Stomach smooth muscle (tissue), 2 donors: ENCODE results near the gene DCAF5.

ENCODE experiments used
- H3K27ac ChIP-seq: one replicate; pipeline ENCODE4 v1.7.0; 2013; ENCODE audit warnings: mild to moderate bottlenecking, low read length, inconsistent platforms
- H3K27me3 ChIP-seq, 2 donors: one replicate each; pipeline ENCODE4 v1.7.0; 2013; ENCODE audit warnings: low read length in 2 of 2; ENCODE audit not compliant: insufficient read depth in 2 of 2, control insufficient read depth in 1 of 2
- H3K36me3 ChIP-seq, 2 donors: one replicate each; pipeline ENCODE4 v1.7.0; 2013; ENCODE audit warnings: low read length in 2 of 2; ENCODE audit not compliant: control insufficient read depth in 2 of 2, insufficient read depth in 2 of 2
- H3K4me1 ChIP-seq: one replicate; pipeline ENCODE4 v1.7.0; 2013; ENCODE audit warnings: low read length; ENCODE audit not compliant: control insufficient read depth, insufficient read depth
- H3K4me3 ChIP-seq, 2 donors: one replicate each; pipeline ENCODE4 v1.7.0; 2013; ENCODE audit warnings: low read length in 2 of 2
- H3K9ac ChIP-seq, 2 donors: one replicate each; pipeline ENCODE4 v1.7.0; 2013; ENCODE audit warnings: low read length in 2 of 2, mild to moderate bottlenecking in 1 of 2
- H3K9me3 ChIP-seq, 2 donors: one replicate each; pipeline ENCODE4 v1.7.0; 2013; ENCODE audit warnings: low read length in 2 of 2; ENCODE audit not compliant: control insufficient read depth in 2 of 2
- donor health status: healthy.
- donor health status: Pancreatic carcinoma.

DCAF5 gene

GRCh38 chr14:69052181-69052601, 100.7 kb downstream of the DCAF5 start:
- Histone ChIP-seq H3K4me1 (peaks cover 45% of the 10 kb centered on the region), H3K9me3 (no peaks in the 10 kb centered on the region), H3K27me3 (no peaks in the 10 kb centered on the region), H3K36me3 (peaks cover 19 to 31% of the 10 kb centered on the region in 2 donors), H3K4me3 (no peak overlapping the region), H3K27ac (peak overlapping the region; percentile 25), H3K9ac (no peak overlapping the region)

- H3K4me3 ChIP-seq = no peak overlapping the region
- H3K4me1 ChIP-seq = peaks cover 54% of the 10 kb centered on the region
- H3K27ac ChIP-seq = peak overlapping the region; percentile 46
- no peaks in the 10 kb centered on the region for H3K27me3 ChIP-seq
- no peak overlapping the region for H3K9ac ChIP-seq
- H3K36me3 ChIP-seq = peaks cover 19 to 29% of the 10 kb centered on the region in 2 donors
- H3K9me3 ChIP-seq = no peaks in the 10 kb centered on the region
These were observed 102.4 kb downstream of the DCAF5 start for GRCh38 chr14:69050240-69051184.

GRCh38 chr14:69049675-69050074, 103.2 kb downstream of the DCAF5 start:
- Histone ChIP-seq H3K36me3 (peaks cover 11 to 21% of the 10 kb centered on the region in 2 donors), H3K9ac (no peak overlapping the region), H3K4me3 (no peak overlapping the region), H3K27ac (peak overlapping the region; percentile 46), H3K4me1 (peaks cover 63% of the 10 kb centered on the region), H3K9me3 (no peaks in the 10 kb centered on the region), H3K27me3 (no peaks in the 10 kb centered on the region)

GRCh38 chr14:69048456-69048855, 104.5 kb downstream of the DCAF5 start:
- H3K9me3 ChIP-seq = no peaks in the 10 kb centered on the region
- no peak overlapping the region for H3K4me3 ChIP-seq
- H3K27me3 ChIP-seq = no peaks in the 10 kb centered on the region
- no peak overlapping the region for H3K27ac ChIP-seq
- no peak overlapping the region for H3K9ac ChIP-seq
- peaks cover 3 to 11% of the 10 kb centered on the region in 2 donors for H3K36me3 ChIP-seq
- peaks cover 69% of the 10 kb centered on the region for H3K4me1 ChIP-seq

- H3K4me1 ChIP-seq = peaks cover 76% of the 10 kb centered on the region
- peaks cover 0 to 2% of the 10 kb centered on the region in 2 donors for H3K36me3 ChIP-seq
- no peak overlapping the region for H3K27ac ChIP-seq
- H3K9ac ChIP-seq = no peak overlapping the region
- no peaks in the 10 kb centered on the region for H3K9me3 ChIP-seq
- no peak overlapping the region for H3K4me3 ChIP-seq
- no peaks in the 10 kb centered on the region for H3K27me3 ChIP-seq
These were observed 105.7 kb downstream of the DCAF5 start for GRCh38 chr14:69047255-69047654.

- Histone ChIP-seq H3K9me3 (no peaks in the 10 kb centered on the region), H3K9ac (peak overlapping the region; percentile 12 to 51), H3K4me3 (peak overlapping the region in 1 of 2 donors; percentile 49), H3K36me3 (peaks cover 0 to 2% of the 10 kb centered on the region in 2 donors), H3K27ac (peak overlapping the region; percentile 88), H3K4me1 (peaks cover 69% of the 10 kb centered on the region), H3K27me3 (no peaks in the 10 kb centered on the region)
These were observed 106.5 kb downstream of the DCAF5 start for GRCh38 chr14:69046476-69046860.

GRCh38 chr14:69045857-69046475, 107.0 kb downstream of the DCAF5 start:
- no peaks in the 10 kb centered on the region for H3K9me3 ChIP-seq
- H3K27me3 ChIP-seq = no peaks in the 10 kb centered on the region
- peak overlapping the region; percentile 88 for H3K27ac ChIP-seq
- H3K9ac ChIP-seq = peak overlapping the region; percentile 0 to 51
- peaks cover 64% of the 10 kb centered on the region for H3K4me1 ChIP-seq
- H3K36me3 ChIP-seq = peaks cover 0 to 2% of the 10 kb centered on the region in 2 donors
- H3K4me3 ChIP-seq = peak overlapping the region in 1 of 2 donors; percentile 49

GRCh38 chr14:69044965-69045555, 107.9 kb downstream of the DCAF5 start:
- Histone ChIP-seq H3K27me3 (no peaks in the 10 kb centered on the region), H3K9me3 (no peaks in the 10 kb centered on the region), H3K4me3 (peak overlapping the region in 1 of 2 donors; percentile 40), H3K27ac (peak overlapping the region; percentile 88), H3K36me3 (peaks cover 0 to 2% of the 10 kb centered on the region in 2 donors), H3K4me1 (peaks cover 59% of the 10 kb centered on the region), H3K9ac (no peak overlapping the region)

- Histone ChIP-seq H3K9ac (no peak overlapping the region), H3K27me3 (no peaks in the 10 kb centered on the region), H3K36me3 (no peaks in the 10 kb centered on the region), H3K9me3 (no peaks in the 10 kb centered on the region), H3K4me1 (peaks cover 51% of the 10 kb centered on the region), H3K4me3 (no peak overlapping the region), H3K27ac (peak overlapping the region; percentile 88)
These were observed 108.6 kb downstream of the DCAF5 start for GRCh38 chr14:69044296-69044695.

GRCh38 chr14:69043596-69044260, 109.2 kb downstream of the DCAF5 start:
- H3K9me3 ChIP-seq = no peaks in the 10 kb centered on the region
- peak overlapping the region; percentile 88 for H3K27ac ChIP-seq
- no peaks in the 10 kb centered on the region for H3K27me3 ChIP-seq
- H3K4me1 ChIP-seq = peaks cover 53% of the 10 kb centered on the region
- no peak overlapping the region for H3K4me3 ChIP-seq
- no peak overlapping the region for H3K9ac ChIP-seq
- no peaks in the 10 kb centered on the region for H3K36me3 ChIP-seq
